NB4 (cell line): ENCODE data around the gene PCAT6.

Experiments used
- CTCF ChIP-seq: IDR thresholded peaks from one replicate; pipeline ENCODE4 v1.5.1; 2012; ENCODE audit warnings: low read depth, low read length
- MYC ChIP-seq: IDR thresholded peaks from 2 replicates; pipeline ENCODE4 v1.6.1; 2011; ENCODE audit warnings: low read depth, low read length
- POLR2A ChIP-seq: IDR thresholded peaks from 2 replicates; pipeline ENCODE4 v1.6.1; 2011; ENCODE audit warnings: mild to moderate bottlenecking; ENCODE audit not compliant: insufficient read length; ENCODE audit errors: extremely low read depth
- TF ChIP-seq, protein P1 (sequence below): IDR thresholded peaks from 2 replicates; pipeline ENCODE4 v1.6.1; 2011; ENCODE audit warnings: low read depth, low read length

- TF ChIP-seq POLR2A (peak; percentile 79), CTCF (no peak), MYC (peak; percentile 67)
- TF ChIP-seq, protein P1, sequence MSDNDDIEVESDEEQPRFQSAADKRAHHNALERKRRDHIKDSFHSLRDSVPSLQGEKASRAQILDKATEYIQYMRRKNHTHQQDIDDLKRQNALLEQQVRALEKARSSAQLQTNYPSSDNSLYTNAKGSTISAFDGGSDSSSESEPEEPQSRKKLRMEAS: peak; percentile 71
These were observed 2.6 kb upstream of the PCAT6 start, which contains the start of gene KDM5B for GRCh38 chr1:202807926-202808757.
